IPS-18a (cell line): ENCODE measurements around the gene FUOM.

ENCODE experiments used
- H3K27ac ChIP-seq: one replicate; pipeline ENCODE4 v1.5.1; 2013; ENCODE audit warnings: low read length
- H3K27me3 ChIP-seq: one replicate; pipeline ENCODE4 v1.6.1; 2013; ENCODE audit warnings: mild to moderate bottlenecking, low read length; ENCODE audit not compliant: control insufficient read depth, insufficient read depth
- H3K36me3 ChIP-seq: one replicate; pipeline ENCODE4 v1.6.1; 2013; ENCODE audit warnings: low read depth, low read length; ENCODE audit not compliant: control insufficient read depth
- H3K4me1 ChIP-seq: one replicate; pipeline ENCODE4 v1.6.1; 2013; ENCODE audit warnings: low read depth, low read length; ENCODE audit not compliant: control insufficient read depth
- H3K4me3 ChIP-seq: one replicate; pipeline ENCODE4 v1.5.1; 2013; ENCODE audit warnings: low read length
- H3K9ac ChIP-seq: one replicate; pipeline ENCODE4 v1.6.1; 2013; ENCODE audit warnings: mild to moderate bottlenecking, low read length, moderate library complexity
- H3K9me3 ChIP-seq: one replicate; pipeline ENCODE4 v1.6.1; 2013; ENCODE audit warnings: low read depth, low read length; ENCODE audit not compliant: control insufficient read depth

The FUOM gene

DNA sequence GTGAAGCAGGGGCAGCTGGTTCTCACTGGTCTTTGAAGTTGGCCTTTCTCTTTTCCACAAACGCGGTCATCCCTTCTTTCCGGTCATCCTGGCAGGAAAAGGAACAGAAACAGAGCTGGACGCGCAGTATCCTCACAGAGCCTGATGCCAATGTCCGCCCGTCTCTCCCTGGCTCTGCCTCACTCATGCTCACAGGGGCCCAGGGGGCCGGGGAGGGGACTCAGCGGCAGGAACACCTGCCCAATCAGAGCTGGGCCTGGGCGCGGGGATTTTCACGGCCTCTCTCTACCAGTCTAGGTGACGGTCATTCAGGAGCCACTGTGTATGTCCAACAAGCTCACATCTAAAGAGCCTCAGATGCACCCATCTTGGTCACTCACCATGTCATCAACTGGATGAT is 5.0 kb upstream of the FUOM start:
- Histone ChIP-seq H3K27ac (no peak overlapping the region), H3K27me3 (peaks cover 9% of the 10 kb centered on the region), H3K4me3 (no peak overlapping the region), H3K4me1 (no peaks in the 10 kb centered on the region), H3K36me3 (peaks cover 43% of the 10 kb centered on the region), H3K9me3 (no peaks in the 10 kb centered on the region), H3K9ac (no peak overlapping the region)

GRCh38 chr10:133361773-133362441 is 4.1 kb upstream of the FUOM start:
- peaks cover 9% of the 10 kb centered on the region for H3K27me3 ChIP-seq
- no peak overlapping the region for H3K4me3 ChIP-seq
- peaks cover 42% of the 10 kb centered on the region for H3K36me3 ChIP-seq
- no peaks in the 10 kb centered on the region for H3K4me1 ChIP-seq
- H3K27ac ChIP-seq: no peak overlapping the region
- no peaks in the 10 kb centered on the region for H3K9me3 ChIP-seq
- no peak overlapping the region for H3K9ac ChIP-seq

- Histone ChIP-seq H3K9me3 (no peaks in the 10 kb centered on the region), H3K36me3 (peaks cover 35% of the 10 kb centered on the region), H3K9ac (no peak overlapping the region), H3K4me1 (no peaks in the 10 kb centered on the region), H3K27me3 (peaks cover 9% of the 10 kb centered on the region), H3K27ac (no peak overlapping the region), H3K4me3 (no peak overlapping the region)
Observed at GRCh38 chr10:133361227-133361626, 3.4 kb upstream of the FUOM start.

DNA sequence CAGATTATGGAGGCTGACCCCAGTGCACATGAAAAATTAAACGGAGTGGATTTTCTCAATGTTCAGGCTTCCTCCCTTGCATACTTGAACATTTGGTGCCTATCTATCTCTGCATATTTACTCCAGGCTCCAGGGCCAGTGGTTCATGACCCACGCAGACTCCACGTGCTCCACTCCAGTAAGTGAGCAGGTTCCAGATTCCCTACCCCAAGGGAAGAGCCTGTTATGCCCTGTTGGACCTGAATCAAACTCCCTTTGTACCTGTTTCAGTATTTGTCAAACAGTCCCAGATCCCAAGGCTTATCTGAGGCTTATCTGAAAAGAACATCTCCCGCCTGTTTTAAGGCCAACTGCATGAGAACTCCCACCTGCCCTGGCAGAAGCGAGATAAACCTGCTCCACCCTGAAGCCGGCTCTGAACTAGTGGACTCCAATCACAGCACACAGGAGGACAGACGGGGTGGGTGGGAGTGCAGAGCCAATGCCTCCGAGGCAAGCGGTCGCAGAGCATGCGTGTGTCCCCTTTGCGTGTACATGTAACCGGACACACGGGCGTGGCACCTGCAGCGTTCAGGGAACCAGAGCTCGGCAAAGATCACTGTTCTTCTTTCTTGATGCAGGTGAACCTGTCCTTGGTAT is 2.3 kb upstream of the FUOM start:
- H3K9ac ChIP-seq: no peak overlapping the region
- no peak overlapping the region for H3K27ac ChIP-seq
- peaks cover 31% of the 10 kb centered on the region for H3K36me3 ChIP-seq
- H3K27me3 ChIP-seq: peaks cover 9% of the 10 kb centered on the region
- no peaks in the 10 kb centered on the region for H3K4me1 ChIP-seq
- no peaks in the 10 kb centered on the region for H3K9me3 ChIP-seq
- no peak overlapping the region for H3K4me3 ChIP-seq

- peaks cover 29% of the 10 kb centered on the region for H3K36me3 ChIP-seq
- no peaks in the 10 kb centered on the region for H3K9me3 ChIP-seq
- H3K27ac ChIP-seq: no peak overlapping the region
- H3K27me3 ChIP-seq: peaks cover 9% of the 10 kb centered on the region
- no peak overlapping the region for H3K4me3 ChIP-seq
- H3K4me1 ChIP-seq: no peaks in the 10 kb centered on the region
- no peak overlapping the region for H3K9ac ChIP-seq
Observed at GRCh38 chr10:133359554-133359971, 1.7 kb upstream of the FUOM start.

DNA sequence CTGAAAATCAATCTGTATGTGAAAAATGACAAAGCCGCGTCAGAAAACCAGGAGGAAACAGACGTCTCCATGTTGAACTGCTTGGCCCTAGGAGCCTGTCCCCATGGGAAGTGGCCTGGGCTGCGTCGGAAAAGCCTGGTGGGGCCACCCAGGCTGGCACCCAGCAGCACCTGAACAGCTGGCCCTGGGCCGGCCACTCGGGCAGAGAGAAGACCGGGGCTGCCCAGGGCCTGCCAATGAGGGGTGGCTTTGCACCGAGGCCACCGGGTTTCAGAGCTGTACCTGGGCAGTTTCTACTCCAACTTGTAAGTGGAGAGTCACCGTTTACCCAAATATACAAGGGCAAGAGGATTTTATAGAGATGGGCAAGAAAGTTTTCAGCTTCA is 1.1 kb upstream of the FUOM start:
- H3K9me3 ChIP-seq: no peaks in the 10 kb centered on the region
- H3K9ac ChIP-seq: no peak overlapping the region
- H3K4me1 ChIP-seq: no peaks in the 10 kb centered on the region
- H3K27ac ChIP-seq: no peak overlapping the region
- H3K36me3 ChIP-seq: peaks cover 24% of the 10 kb centered on the region
- H3K27me3 ChIP-seq: peaks cover 9% of the 10 kb centered on the region
- no peak overlapping the region for H3K4me3 ChIP-seq

DNA sequence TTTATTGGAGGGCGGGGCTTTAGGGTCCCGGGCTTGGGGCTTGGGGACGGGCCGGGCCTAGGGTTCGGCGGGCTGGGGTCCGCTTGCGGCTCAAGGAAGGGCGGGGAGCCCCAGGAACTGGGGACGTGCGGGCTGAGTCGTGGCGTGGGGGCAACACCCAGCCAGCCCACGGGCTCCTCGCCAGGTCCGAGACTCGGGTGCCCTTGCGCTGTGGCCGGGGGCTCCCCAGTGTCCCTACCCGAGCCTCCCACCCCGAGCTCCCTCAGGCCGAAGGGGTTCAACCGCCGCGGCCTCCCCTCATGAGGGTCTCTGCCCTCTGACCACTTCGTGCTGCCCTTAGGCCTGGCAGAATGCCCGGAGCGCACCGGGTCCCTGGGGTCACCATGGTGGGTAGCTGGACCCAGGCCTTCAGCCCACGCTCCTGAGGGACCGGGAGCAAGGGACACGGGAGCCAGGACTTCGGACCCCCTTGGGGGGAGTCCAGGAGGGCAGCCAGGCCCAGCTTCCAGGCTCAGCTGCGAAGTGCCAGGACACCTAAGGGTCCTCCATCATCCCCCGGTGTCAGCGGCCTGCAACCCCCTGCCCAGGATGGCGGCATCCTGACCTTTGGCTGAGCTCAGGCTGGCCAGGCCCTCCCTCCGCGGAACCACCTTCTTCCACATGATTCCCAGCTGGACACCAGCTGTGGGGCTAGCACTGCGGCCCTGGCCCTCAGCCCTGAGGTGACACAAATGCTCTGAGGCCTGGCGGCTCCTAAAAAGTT is 524 bp upstream of the FUOM start:
- H3K36me3 ChIP-seq: peaks cover 21% of the 10 kb centered on the region
- no peaks in the 10 kb centered on the region for H3K9me3 ChIP-seq
- H3K9ac ChIP-seq: no peak overlapping the region
- no peak overlapping the region for H3K27ac ChIP-seq
- H3K4me3 ChIP-seq: no peak overlapping the region
- peaks cover 9% of the 10 kb centered on the region for H3K27me3 ChIP-seq
- no peaks in the 10 kb centered on the region for H3K4me1 ChIP-seq

- no peaks in the 10 kb centered on the region for H3K9me3 ChIP-seq
- H3K4me3 ChIP-seq: peak overlapping the region; percentile 73
- peak overlapping the region; percentile 59 for H3K9ac ChIP-seq
- peaks cover 5% of the 10 kb centered on the region for H3K36me3 ChIP-seq
- H3K27me3 ChIP-seq: peaks cover 9% of the 10 kb centered on the region
- no peaks in the 10 kb centered on the region for H3K4me1 ChIP-seq
- H3K27ac ChIP-seq: no peak overlapping the region
Observed at GRCh38 chr10:133356549-133357284, 1.1 kb downstream of the FUOM start.

DNA sequence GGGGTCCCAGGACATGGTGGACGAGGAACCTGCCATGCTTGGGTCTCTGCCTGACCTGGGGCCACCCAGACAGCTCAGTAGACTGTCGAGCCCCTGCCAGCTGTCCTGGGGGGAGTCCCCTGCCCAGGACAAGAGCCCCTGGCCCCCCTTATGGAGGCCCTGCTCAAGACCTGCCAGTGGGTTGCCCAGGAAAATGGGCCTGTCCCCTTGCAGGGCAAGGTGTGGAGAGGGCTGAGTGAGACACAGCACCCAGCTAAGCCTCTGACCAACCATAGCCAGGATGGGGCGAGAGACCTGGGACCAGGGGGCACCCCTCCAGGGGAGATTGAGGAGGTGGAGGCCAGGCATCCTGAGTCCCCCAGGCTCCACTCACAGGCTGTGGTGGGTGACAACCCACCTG is 1.8 kb downstream of the FUOM start:
- H3K4me3 ChIP-seq: no peak overlapping the region
- H3K27ac ChIP-seq: no peak overlapping the region
- peaks cover 5% of the 10 kb centered on the region for H3K36me3 ChIP-seq
- no peaks in the 10 kb centered on the region for H3K9me3 ChIP-seq
- H3K27me3 ChIP-seq: peaks cover 9% of the 10 kb centered on the region
- no peak overlapping the region for H3K9ac ChIP-seq
- H3K4me1 ChIP-seq: no peaks in the 10 kb centered on the region

GRCh38 chr10:133355266-133355665 is 2.6 kb downstream of the FUOM start:
- Histone ChIP-seq H3K27ac (no peak overlapping the region), H3K4me3 (no peak overlapping the region), H3K4me1 (no peaks in the 10 kb centered on the region), H3K27me3 (peaks cover 8% of the 10 kb centered on the region), H3K9ac (no peak overlapping the region), H3K36me3 (peaks cover 5% of the 10 kb centered on the region), H3K9me3 (no peaks in the 10 kb centered on the region)

DNA sequence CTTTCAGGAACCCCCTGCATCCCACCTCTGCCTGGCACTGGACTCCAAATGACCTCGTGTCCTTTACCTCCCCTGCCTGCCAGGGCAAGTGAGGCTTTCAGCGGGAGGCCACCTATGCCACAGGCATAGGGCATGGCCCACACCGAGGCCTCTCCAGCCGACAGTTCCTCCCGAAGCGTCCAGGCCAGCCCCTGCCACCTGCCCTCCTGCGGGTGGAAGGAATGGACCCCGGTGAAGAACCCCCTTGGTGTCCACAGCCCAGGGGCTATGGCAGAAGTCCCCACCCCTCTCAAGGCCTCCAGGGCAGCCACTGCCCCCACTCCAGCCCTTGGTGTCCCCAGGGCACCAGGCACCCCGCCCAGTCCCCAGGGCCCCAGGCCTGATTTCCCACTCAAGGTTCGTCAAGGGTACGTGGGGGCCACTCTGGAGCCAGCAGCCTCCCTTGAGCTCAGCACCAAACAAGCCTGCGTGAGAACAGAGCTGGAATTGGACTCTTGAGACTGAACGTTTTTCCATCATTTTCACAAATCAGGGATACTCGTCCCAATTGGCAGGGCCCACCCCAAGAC is 3.1 kb downstream of the FUOM start:
- Histone ChIP-seq H3K27ac (no peak overlapping the region), H3K4me1 (no peaks in the 10 kb centered on the region), H3K27me3 (peaks cover 3% of the 10 kb centered on the region), H3K36me3 (peaks cover 5% of the 10 kb centered on the region), H3K4me3 (no peak overlapping the region), H3K9me3 (no peaks in the 10 kb centered on the region), H3K9ac (no peak overlapping the region)
